OCI-LY1 (cell line): Measurements from ENCODE around the gene COX10.

Source experiments
- H2AFZ ChIP-seq: fragments of 200-600 bp; sonication (generic), shearing (Covaris generic); 2 replicates; pipeline ENCODE4 v1.6.0; 2014; ENCODE audit warnings: antibody characterized with exemption, mild to moderate bottlenecking, low read length
- H3F3A ChIP-seq: fragments of 200-600 bp; sonication (generic), shearing (Covaris generic); 2 replicates; pipeline ENCODE4 v1.6.0; 2014; ENCODE audit warnings: mild to moderate bottlenecking, antibody characterized with exemption, low read length, moderate library complexity; ENCODE audit not compliant: insufficient read depth
- H3K27ac ChIP-seq: fragments of 200-600 bp; sonication (generic); 2 replicates; pipeline ENCODE4 v1.5.1; 2014; ENCODE audit warnings: low read length, mixed run types, mild to moderate bottlenecking, low read depth; ENCODE audit not compliant: poor library complexity, severe bottlenecking
- H3K27me3 ChIP-seq: fragments of 200-600 bp; sonication (generic); 2 replicates; pipeline ENCODE4 v1.6.0; 2014; ENCODE audit warnings: antibody characterized with exemption, mild to moderate bottlenecking, low read length, moderate library complexity; ENCODE audit not compliant: insufficient read depth
- H3K36me3 ChIP-seq: fragments of 200-600 bp; sonication (generic); 2 replicates; pipeline ENCODE4 v1.6.1; 2014; ENCODE audit warnings: mild to moderate bottlenecking, antibody characterized with exemption, low read length, moderate library complexity, mixed read lengths; ENCODE audit not compliant: insufficient read depth
- H3K4me1 ChIP-seq: fragments of 200-600 bp; sonication (generic); 2 replicates; pipeline ENCODE4 v1.5.1; 2014; ENCODE audit warnings: mild to moderate bottlenecking, low read length, moderate library complexity; ENCODE audit not compliant: insufficient read depth, severe bottlenecking
- H3K4me2 ChIP-seq: fragments of 200-600 bp; sonication (generic), shearing (Covaris generic); 2 replicates; pipeline ENCODE4 v1.6.1; 2014; ENCODE audit warnings: low read length
- H3K4me3 ChIP-seq: fragments of 200-600 bp; sonication (generic); 2 replicates; pipeline ENCODE4 v1.5.1; 2014; ENCODE audit warnings: low read length, low read depth, mild to moderate bottlenecking, mixed read lengths; ENCODE audit not compliant: poor library complexity, severe bottlenecking
- H3K79me2 ChIP-seq: fragments of 200-600 bp; shearing (Covaris generic); 2 replicates; pipeline ENCODE4 v1.6.1; 2016; ENCODE audit warnings: mixed run types, low read length, mixed read lengths; ENCODE audit not compliant: insufficient read depth
- H3K9ac ChIP-seq: fragments of 200-600 bp; sonication (generic), shearing (Covaris generic); 2 replicates; pipeline ENCODE4 v1.6.1; 2014; ENCODE audit warnings: mild to moderate bottlenecking, low read length, mixed read lengths
- H3K9me2 ChIP-seq: fragments of 200-600 bp; sonication (generic), shearing (Covaris generic); 2 replicates; pipeline ENCODE4 v1.6.1; 2014; ENCODE audit warnings: low read depth, mild to moderate bottlenecking, low read length, mixed read lengths
- H3K9me3 ChIP-seq: fragments of 200-600 bp; shearing (Covaris generic); 2 replicates; pipeline ENCODE4 v1.6.1; 2014; ENCODE audit warnings: low read length, mixed read lengths
- H4K20me1 ChIP-seq: fragments of 200-600 bp; sonication (generic), shearing (Covaris generic); 2 replicates; pipeline ENCODE4 v1.6.0; 2016; ENCODE audit warnings: mild to moderate bottlenecking, low read length; ENCODE audit not compliant: insufficient read depth
- CTCF ChIP-seq: fragments of 200-600 bp; sonication (generic), shearing (Covaris generic); IDR thresholded peaks from 2 replicates; pipeline ENCODE4 v1.5.1; 2017; ENCODE audit warnings: mild to moderate bottlenecking, antibody characterized with exemption, low read length, moderate library complexity, mixed read lengths
- EZH2 ChIP-seq: fragments of 200-600 bp; sonication (generic), shearing (Covaris generic); IDR thresholded peaks from 2 replicates; pipeline ENCODE4 v1.8.0; 2017; ENCODE audit warnings: borderline replicate concordance, mixed run types, mild to moderate bottlenecking, antibody characterized with exemption, low read length, moderate library complexity, mixed read lengths

Gene COX10

GRCh38 chr17:14152721-14153120 lies 83.4 kb downstream of the COX10 start:
- Histone ChIP-seq H3K4me3 (no peak overlapping the region), H3K79me2 (no peaks in the 10 kb centered on the region), H3F3A (no peaks in the 10 kb centered on the region), H3K4me2 (no peak overlapping the region), H3K9me2 (no peaks in the 10 kb centered on the region), H3K9me3 (no peaks in the 10 kb centered on the region), H3K27ac (no peak overlapping the region), H4K20me1 (no peaks in the 10 kb centered on the region), H3K4me1 (no peaks in the 10 kb centered on the region), H3K36me3 (no peaks in the 10 kb centered on the region), H2AFZ (no peak overlapping the region), H3K27me3 (no peaks in the 10 kb centered on the region), H3K9ac (no peak overlapping the region)
- TF ChIP-seq CTCF (no peak), EZH2 (no peak)

DNA sequence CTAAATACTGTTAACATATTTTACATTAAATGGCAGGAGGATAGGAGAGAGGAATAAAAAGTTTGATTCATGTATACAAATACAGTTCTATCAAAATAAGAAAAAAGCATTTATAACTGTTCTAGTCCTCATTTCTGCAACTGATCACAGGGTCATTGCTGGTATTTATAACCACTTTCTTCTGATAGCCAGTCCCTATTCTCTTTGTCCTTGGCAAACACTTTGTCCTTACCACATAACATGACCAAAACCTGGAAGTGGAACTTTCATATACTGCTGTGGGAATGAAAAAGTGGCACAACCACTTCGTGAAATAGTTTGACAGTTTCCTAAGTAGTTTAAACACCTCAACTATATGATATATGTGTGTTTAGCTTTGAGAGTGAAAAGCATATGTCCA lies 84.1 kb downstream of the COX10 start:
- Histone ChIP-seq H3K27ac (no peak overlapping the region), H3K27me3 (no peaks in the 10 kb centered on the region), H3K9ac (no peak overlapping the region), H2AFZ (no peak overlapping the region), H3F3A (no peaks in the 10 kb centered on the region), H3K79me2 (no peaks in the 10 kb centered on the region), H3K9me2 (no peaks in the 10 kb centered on the region), H3K9me3 (no peaks in the 10 kb centered on the region), H3K4me1 (no peaks in the 10 kb centered on the region), H4K20me1 (no peaks in the 10 kb centered on the region), H3K4me3 (no peak overlapping the region), H3K36me3 (no peaks in the 10 kb centered on the region), H3K4me2 (no peak overlapping the region)
- no peak for TF ChIP-seq EZH2
- TF ChIP-seq CTCF = no peak

- H3K4me2 ChIP-seq = no peak overlapping the region
- no peaks in the 10 kb centered on the region for H3K9me3 ChIP-seq
- H3K9ac ChIP-seq = no peak overlapping the region
- TF ChIP-seq CTCF = no peak
- TF ChIP-seq EZH2 = no peak
- H3K9me2 ChIP-seq = no peaks in the 10 kb centered on the region
- H3K27ac ChIP-seq = no peak overlapping the region
- H3K4me3 ChIP-seq = no peak overlapping the region
- no peaks in the 10 kb centered on the region for H4K20me1 ChIP-seq
- H3K36me3 ChIP-seq = peaks cover 3% of the 10 kb centered on the region; the same call in 1 of the 2 replicates
- H2AFZ ChIP-seq = no peak overlapping the region
- no peaks in the 10 kb centered on the region for H3K27me3 ChIP-seq
- H3K79me2 ChIP-seq = no peaks in the 10 kb centered on the region
- no peaks in the 10 kb centered on the region for H3K4me1 ChIP-seq
- no peaks in the 10 kb centered on the region for H3F3A ChIP-seq
Observed at GRCh38 chr17:14156689-14157088, 87.4 kb downstream of the COX10 start.
